IMR-90 (cell line): ENCODE results near the gene RPL18. TPM values are rescaled to one million over a fixed set of nuclear protein-coding genes. Genes with fewer than 3 reads are reported as not detected.

ENCODE experiments used
- ATAC-seq: fragments of 200-7000 bp; cut with Tn5 transposase; 2 replicates; pipeline ENCODE4 v1.9.1; 2020; ENCODE audit warnings: low read depth, mild to moderate bottlenecking, moderate library complexity
- BruUV-seq: library from RNA; stranded (reverse); fragments of 400-500 nt; replicated peaks from 2 replicates; lab custom pipeline; 2021; lab: Mats Ljungman, UMichigan
- CTCF ChIA-PET: fragments of 300-600 bp; formaldehyde crosslinking; extraction: SDS; loops from one replicate; lab custom pipeline; 2021; ENCODE audit warnings: antibody characterized with exemption; lab: Yijun Ruan, JAX
- POLR2A ChIA-PET: fragments of 300-600 bp; sonication (Branson Sonifier 250); formaldehyde crosslinking; loops from one replicate; lab custom pipeline; 2022; ENCODE audit warnings: antibody characterized with exemption; ENCODE audit not compliant: unreplicated experiment; lab: Charles Lee
- DNase-seq: peaks from one replicate; pipeline ENCODE4 v3.0.0; 2013
- H2AFZ ChIP-seq: replicated peaks from 2 replicates; pipeline ENCODE3; 2013; ENCODE audit warnings: low read length, mild to moderate bottlenecking; ENCODE audit not compliant: poor library complexity
- H2AK5ac ChIP-seq: 2 replicates; pipeline ENCODE4 v1.6.1; 2013; ENCODE audit warnings: low read depth, low read length, inconsistent platforms
- H2AK9ac ChIP-seq: replicated peaks from 2 replicates; pipeline ENCODE3; 2013; ENCODE audit warnings: mild to moderate bottlenecking, low read depth, low read length, moderate library complexity; ENCODE audit not compliant: poor library complexity
- H2BK120ac ChIP-seq: 2 replicates; pipeline ENCODE4 v1.6.1; 2013; ENCODE audit warnings: low read depth, low read length, inconsistent platforms
- H2BK15ac ChIP-seq: 3 replicates; pipeline ENCODE4 v1.6.1; 2013; ENCODE audit warnings: low read depth, low read length, inconsistent platforms
- H2BK20ac ChIP-seq: 2 replicates; pipeline ENCODE4 v1.6.1; 2013; ENCODE audit warnings: low read depth, mild to moderate bottlenecking, inconsistent platforms, low read length, moderate library complexity
- H2BK5ac ChIP-seq: 2 replicates; pipeline ENCODE4 v1.6.1; 2013; ENCODE audit warnings: mild to moderate bottlenecking, low read depth, low read length, inconsistent platforms; ENCODE audit not compliant: poor library complexity, severe bottlenecking
- H3K14ac ChIP-seq: replicated peaks from 2 replicates; pipeline ENCODE4 v1.6.1; 2013; ENCODE audit warnings: low read depth, low read length, inconsistent platforms
- H3K18ac ChIP-seq: 2 replicates; pipeline ENCODE4 v1.6.1; 2013; ENCODE audit warnings: low read depth, low read length, control low read depth
- H3K23ac ChIP-seq: 2 replicates; pipeline ENCODE4 v1.6.1; 2013; ENCODE audit warnings: low read depth, low read length, inconsistent platforms
- H3K27ac ChIP-seq: 2 replicates; pipeline ENCODE4 v1.5.1; 2013; ENCODE audit warnings: mild to moderate bottlenecking, control low read depth, low read length; ENCODE audit not compliant: insufficient read depth
- H3K27me3 ChIP-seq: 2 replicates; pipeline ENCODE4 v1.6.1; 2013; ENCODE audit warnings: low read length; ENCODE audit not compliant: control insufficient read depth, insufficient read depth
- H3K36me3 ChIP-seq: 2 replicates; pipeline ENCODE4 v1.6.1; 2013; ENCODE audit warnings: low read length, mixed read lengths; ENCODE audit not compliant: control insufficient read depth, insufficient read depth
- H3K4ac ChIP-seq: 2 replicates; pipeline ENCODE4 v1.6.1; 2013; ENCODE audit warnings: low read depth, low read length, inconsistent platforms
- H3K4me1 ChIP-seq: 2 replicates; pipeline ENCODE4 v1.6.1; 2013; ENCODE audit warnings: low read length, mixed read lengths; ENCODE audit not compliant: control insufficient read depth, insufficient read depth
- H3K4me2 ChIP-seq: 2 replicates; pipeline ENCODE4 v1.6.1; 2013; ENCODE audit warnings: low read depth, mild to moderate bottlenecking, control low read depth, low read length, moderate library complexity
- H3K4me3 ChIP-seq: 2 replicates; pipeline ENCODE4 v1.5.1; 2013; ENCODE audit warnings: low read depth, mild to moderate bottlenecking, control low read depth, low read length, moderate library complexity; ENCODE audit not compliant: insufficient read depth
- H3K56ac ChIP-seq: 2 replicates; pipeline ENCODE4 v1.6.1; 2013; ENCODE audit warnings: low read length, inconsistent platforms; ENCODE audit not compliant: insufficient read depth; ENCODE audit errors: extremely low read depth
- H3K79me1 ChIP-seq, 2 experiments: 2 replicates each; pipeline ENCODE4 v1.6.1; 2013; ENCODE audit warnings: low read length in 2 of 2, inconsistent platforms in 1 of 2, low read depth in 1 of 2
- H3K9ac ChIP-seq: 2 replicates; pipeline ENCODE4 v1.6.1; 2013; ENCODE audit warnings: low read depth, low read length, control low read depth
- H3K9me1 ChIP-seq: 2 replicates; pipeline ENCODE4 v1.6.1; 2013; ENCODE audit warnings: low read length, inconsistent platforms; ENCODE audit not compliant: insufficient read depth
- H3K9me3 ChIP-seq: 2 replicates; pipeline ENCODE4 v1.6.1; 2013; ENCODE audit warnings: low read length; ENCODE audit not compliant: control insufficient read depth, insufficient read depth
- H4K20me1 ChIP-seq: 2 replicates; pipeline ENCODE4 v1.6.1; 2013; ENCODE audit warnings: low read length, inconsistent platforms; ENCODE audit not compliant: insufficient read depth
- H4K5ac ChIP-seq: 2 replicates; pipeline ENCODE4 v1.6.1; 2013; ENCODE audit warnings: mild to moderate bottlenecking, low read depth, low read length, control low read depth
- H4K8ac ChIP-seq, 2 experiments: 2 replicates each; pipeline ENCODE4 v1.6.1; 2013; ENCODE audit warnings: low read depth in 2 of 2, low read length in 2 of 2, control low read depth in 1 of 2, inconsistent platforms in 1 of 2
- H4K91ac ChIP-seq: 2 replicates; pipeline ENCODE4 v1.6.1; 2013; ENCODE audit warnings: low read depth, low read length, inconsistent platforms; ENCODE audit not compliant: insufficient read depth
- CHD1 ChIP-seq: IDR thresholded peaks from 2 replicates; pipeline ENCODE4 v1.6.1; 2012; ENCODE audit warnings: low read depth, low read length, improper control_type of control experiment
- MAZ ChIP-seq: IDR thresholded peaks from 2 replicates; pipeline ENCODE4 v1.6.1; 2012; ENCODE audit warnings: low read depth, mild to moderate bottlenecking, low read length, improper control_type of control experiment, moderate library complexity, borderline replicate concordance
- MXI1 ChIP-seq: IDR thresholded peaks from 2 replicates; pipeline ENCODE4 v1.6.1; 2012; ENCODE audit warnings: low read depth, mild to moderate bottlenecking, low read length, moderate library complexity, borderline replicate concordance
- NFE2L2 ChIP-seq: fragments of 150-350 bp; IDR thresholded peaks from 2 replicates; pipeline ENCODE4 v1.6.1; 2016; ENCODE audit warnings: low read depth, mild to moderate bottlenecking, low read length
- POLR2A ChIP-seq: IDR thresholded peaks from 2 replicates; pipeline ENCODE4 v1.6.1; 2012; ENCODE audit warnings: mild to moderate bottlenecking, low read depth, low read length
- RCOR1 ChIP-seq: IDR thresholded peaks from 2 replicates; pipeline ENCODE4 v1.6.1; 2012; ENCODE audit warnings: mild to moderate bottlenecking, low read length, improper control_type of control experiment; ENCODE audit not compliant: insufficient replicate concordance
- RFX5 ChIP-seq: IDR thresholded peaks from 2 replicates; pipeline ENCODE4 v1.8.0; 2012; ENCODE audit warnings: low read depth, mild to moderate bottlenecking, low read length, moderate library complexity
- SMC3 ChIP-seq: fragments of 150-350 bp; IDR thresholded peaks from 2 replicates; pipeline ENCODE4 v1.6.1; 2016; ENCODE audit warnings: low read depth, mild to moderate bottlenecking, antibody characterized with exemption, low read length, moderate library complexity
- whole genome bisulfite sequencing, 2 experiments: methylation state at CpG; one replicate each; pipeline versions ENCODE4 v1.1.5 to v1.1.7; 2013; ENCODE audit warnings: missing lambda C conversion rate in 2 of 2; ENCODE audit not compliant: insufficient read length in 1 of 2; ENCODE audit errors: extremely low coverage in 2 of 2; 5-methylcytosine and 5-hydroxymethylcytosine counted together
- dilution Hi-C: fragments of 300-500 bp; cut with HindIII; formaldehyde crosslinking; loops from one replicate; pipeline ENCODE4 v1.14.3; 2018; ENCODE audit warnings: low sequenced_read_pairs; ENCODE audit not compliant: unreplicated experiment
- in situ Hi-C: fragments of 300-500 bp; cut with MboI; formaldehyde crosslinking; loops from 3 replicates; pipeline ENCODE4 v1.14.3; 2019; ENCODE audit warnings: low sequenced_read_pairs, inconsistent platforms, mixed read lengths
- intact Hi-C: fragments of 100-400 bp; cut with micrococcal nuclease; formaldehyde crosslinking; loops from 2 replicates; pipeline ENCODE4 v1.10.0; 2022
- polyA plus RNA-seq, 3 experiments: library from polyadenylated mRNA; depleted of rRNA; stranded (reverse); fragments of >200 nt; gene quantifications; 2 replicates each; pipeline ENCODE4 v1.2.3, GENCODE V29; 2012; ENCODE audit warnings: low replicate concordance in 1 of 3
- total RNA-seq: library from RNA; depleted of rRNA; stranded (reverse); fragments of >200 nt; gene quantifications from 2 replicates; pipeline ENCODE4 v1.2.3, GENCODE V29; 2012
- TF ChIP-seq, protein P1 (sequence below): conservative IDR thresholded peaks from 2 replicates; pipeline ENCODE4 v1.5.1; 2012; ENCODE audit warnings: mild to moderate bottlenecking, low read depth, low read length, improper control_type of control experiment
- TF ChIP-seq, protein P2 (sequence below): fragments of 150-350 bp; IDR thresholded peaks from 2 replicates; pipeline ENCODE4 v1.6.1; 2017; ENCODE audit warnings: mild to moderate bottlenecking, antibody characterized with exemption, low read length, low read depth

The RPL18 gene
- total and polyA plus RNA-seq, 2 of the 4 experiments (the other 2 are of a cell fraction), result 1,909 to 2,254 TPM

DNA sequence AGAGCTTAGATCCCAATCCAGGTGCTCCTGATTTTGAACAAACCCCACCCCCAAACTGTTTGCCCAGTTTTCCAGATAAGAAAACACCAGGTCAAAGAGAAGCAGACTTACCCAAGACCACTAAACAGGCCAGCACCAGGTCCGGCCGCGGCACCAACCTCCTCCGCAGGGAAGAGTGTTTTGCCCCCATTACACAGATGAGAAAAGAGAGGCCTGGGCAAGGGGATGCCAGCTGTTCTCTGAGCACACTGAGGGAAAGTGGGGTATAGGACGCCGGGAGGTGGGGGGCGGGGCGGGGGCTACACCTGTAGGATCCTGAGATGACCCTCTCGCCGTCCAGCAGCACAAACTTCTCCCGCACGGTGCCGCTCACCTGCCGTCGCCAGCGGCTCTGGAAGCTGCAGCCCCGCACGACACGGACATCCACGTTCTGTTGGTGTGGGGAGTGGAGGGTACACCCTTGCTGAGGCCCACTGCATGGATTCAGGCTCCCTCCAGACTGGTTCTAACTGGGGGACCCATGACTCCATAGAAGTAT lies 9.3 kb downstream of the RPL18 start:
- H3K4me2 ChIP-seq, result no peak overlapping the region
- no peak overlapping the region for H4K8ac ChIP-seq
- no peak overlapping the region for H3K56ac ChIP-seq
- no TSS peak for BruUV-seq
- POLR2A ChIA-PET, result no interaction called here
- intact Hi-C loops, result loop anchor here (2.0 kb wide), 1 partner anchor 21 kb away; no protein-coding TSS in a partner anchor
- H3K4me1 ChIP-seq, result no peaks in the 10 kb centered on the region
- dilution Hi-C loops, result no loop called here
- in situ Hi-C loops, result no loop called here
- WGBS, 2 experiments, result no CpG with 5 or more reads among the region's 20 CpGs
- H4K5ac ChIP-seq, result no peak overlapping the region
- CTCF ChIA-PET, result interaction anchor here (0.5 to 0.9 kb wide), 2 partner anchors 28 to 120 kb away, joined by 3 to 4 read pairs; no protein-coding TSS in a partner anchor
- H2BK5ac ChIP-seq, result no peak overlapping the region
- H2BK20ac ChIP-seq, result no peak overlapping the region
- H3K9ac ChIP-seq, result no peak overlapping the region
- H3K14ac ChIP-seq, result no peak overlapping the region
- no peak overlapping the region for H2AFZ ChIP-seq
- no peak overlapping the region for H3K4ac ChIP-seq
- H3K9me3 ChIP-seq, result no peaks in the 10 kb centered on the region
- no peaks in the 10 kb centered on the region for H3K9me1 ChIP-seq
- H3K27me3 ChIP-seq, result no peaks in the 10 kb centered on the region
- H3K27ac ChIP-seq, result no peak overlapping the region
- no peak overlapping the region for H3K23ac ChIP-seq
- ATAC-seq (no peak), DNase-seq (no peak)
- no peak overlapping the region for H2BK15ac ChIP-seq
- H3K79me1 ChIP-seq, result no peaks in the 10 kb centered on the region
- H2AK5ac ChIP-seq, result no peak overlapping the region
- no peak overlapping the region for H4K91ac ChIP-seq
- peaks cover 13% of the 10 kb centered on the region; the same call in 1 of the 2 replicates for H4K20me1 ChIP-seq
- TF ChIP-seq, protein P1, sequence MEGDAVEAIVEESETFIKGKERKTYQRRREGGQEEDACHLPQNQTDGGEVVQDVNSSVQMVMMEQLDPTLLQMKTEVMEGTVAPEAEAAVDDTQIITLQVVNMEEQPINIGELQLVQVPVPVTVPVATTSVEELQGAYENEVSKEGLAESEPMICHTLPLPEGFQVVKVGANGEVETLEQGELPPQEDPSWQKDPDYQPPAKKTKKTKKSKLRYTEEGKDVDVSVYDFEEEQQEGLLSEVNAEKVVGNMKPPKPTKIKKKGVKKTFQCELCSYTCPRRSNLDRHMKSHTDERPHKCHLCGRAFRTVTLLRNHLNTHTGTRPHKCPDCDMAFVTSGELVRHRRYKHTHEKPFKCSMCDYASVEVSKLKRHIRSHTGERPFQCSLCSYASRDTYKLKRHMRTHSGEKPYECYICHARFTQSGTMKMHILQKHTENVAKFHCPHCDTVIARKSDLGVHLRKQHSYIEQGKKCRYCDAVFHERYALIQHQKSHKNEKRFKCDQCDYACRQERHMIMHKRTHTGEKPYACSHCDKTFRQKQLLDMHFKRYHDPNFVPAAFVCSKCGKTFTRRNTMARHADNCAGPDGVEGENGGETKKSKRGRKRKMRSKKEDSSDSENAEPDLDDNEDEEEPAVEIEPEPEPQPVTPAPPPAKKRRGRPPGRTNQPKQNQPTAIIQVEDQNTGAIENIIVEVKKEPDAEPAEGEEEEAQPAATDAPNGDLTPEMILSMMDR, result no peak
- no peak for TF ChIP-seq SMC3
- TF ChIP-seq RFX5, result no peak
- no peak for TF ChIP-seq MAZ
- no peak for TF ChIP-seq POLR2A
- TF ChIP-seq RCOR1, result no peak
- no peak for TF ChIP-seq MXI1
- TF ChIP-seq NFE2L2, result no peak
- no peak for TF ChIP-seq CHD1
- TF ChIP-seq, protein P2, sequence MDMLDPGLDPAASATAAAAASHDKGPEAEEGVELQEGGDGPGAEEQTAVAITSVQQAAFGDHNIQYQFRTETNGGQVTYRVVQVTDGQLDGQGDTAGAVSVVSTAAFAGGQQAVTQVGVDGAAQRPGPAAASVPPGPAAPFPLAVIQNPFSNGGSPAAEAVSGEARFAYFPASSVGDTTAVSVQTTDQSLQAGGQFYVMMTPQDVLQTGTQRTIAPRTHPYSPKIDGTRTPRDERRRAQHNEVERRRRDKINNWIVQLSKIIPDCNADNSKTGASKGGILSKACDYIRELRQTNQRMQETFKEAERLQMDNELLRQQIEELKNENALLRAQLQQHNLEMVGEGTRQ, result no peak
- H2AK9ac ChIP-seq, result no peak overlapping the region
- H3K36me3 ChIP-seq, result no peaks in the 10 kb centered on the region; the same call in 1 of the 2 replicates
- no peak overlapping the region for H3K4me3 ChIP-seq
- no peak overlapping the region for H3K18ac ChIP-seq
- H2BK120ac ChIP-seq, result no peak overlapping the region
